Ishikawa (cell line): ENCODE measurements around the gene TMEM117.

ENCODE experiments used
- CEBPB ChIP-seq: IDR thresholded peaks from 2 replicates; pipeline ENCODE4 v1.6.1; 2012
- CREB1 ChIP-seq: IDR thresholded peaks from 2 replicates; pipeline ENCODE4 v1.6.1; 2012; ENCODE audit warnings: low read depth
- EGR1 ChIP-seq: IDR thresholded peaks from 2 replicates; pipeline ENCODE4 v1.6.1; 2012
- EP300 ChIP-seq: IDR thresholded peaks from 2 replicates; pipeline ENCODE4 v1.6.1; 2012; ENCODE audit warnings: borderline replicate concordance
- FOXM1 ChIP-seq: IDR thresholded peaks from 2 replicates; pipeline ENCODE4 v1.6.1; 2012; ENCODE audit warnings: low read depth, borderline replicate concordance
- MAX ChIP-seq: IDR thresholded peaks from 2 replicates; pipeline ENCODE4 v1.6.1; 2012
- NFIC ChIP-seq: IDR thresholded peaks from 2 replicates; pipeline ENCODE4 v1.6.1; 2012
- RAD21 ChIP-seq: IDR thresholded peaks from 2 replicates; pipeline ENCODE4 v1.6.1; 2012; ENCODE audit warnings: low read depth
- TAF1 ChIP-seq: IDR thresholded peaks from 2 replicates; pipeline ENCODE4 v1.6.1; 2012; ENCODE audit warnings: low read depth, mild to moderate bottlenecking
- TCF12 ChIP-seq: IDR thresholded peaks from 2 replicates; pipeline ENCODE4 v1.6.1; 2012; ENCODE audit warnings: low read depth
- TEAD4 ChIP-seq: IDR thresholded peaks from 2 replicates; pipeline ENCODE4 v1.6.1; 2012
- USF1 ChIP-seq: IDR thresholded peaks from 2 replicates; pipeline ENCODE4 v1.6.1; 2012
- YY1 ChIP-seq: IDR thresholded peaks from 2 replicates; pipeline ENCODE4 v1.6.1; 2012; ENCODE audit warnings: low read depth
- ZBTB7A ChIP-seq: IDR thresholded peaks from 2 replicates; pipeline ENCODE4 v1.6.1; 2012; ENCODE audit warnings: low read depth
- TF ChIP-seq, protein P1 (sequence below): IDR thresholded peaks from 2 replicates; pipeline ENCODE4 v1.6.1; 2012; ENCODE audit warnings: low read depth, mild to moderate bottlenecking

TMEM117 gene

GRCh38 chr12:43835264-43835655 lies 621 bp upstream of the TMEM117 start:
- TF ChIP-seq YY1 = no peak
- no peak for TF ChIP-seq EP300
- TF ChIP-seq NFIC = no peak
- no peak for TF ChIP-seq EGR1

DNA sequence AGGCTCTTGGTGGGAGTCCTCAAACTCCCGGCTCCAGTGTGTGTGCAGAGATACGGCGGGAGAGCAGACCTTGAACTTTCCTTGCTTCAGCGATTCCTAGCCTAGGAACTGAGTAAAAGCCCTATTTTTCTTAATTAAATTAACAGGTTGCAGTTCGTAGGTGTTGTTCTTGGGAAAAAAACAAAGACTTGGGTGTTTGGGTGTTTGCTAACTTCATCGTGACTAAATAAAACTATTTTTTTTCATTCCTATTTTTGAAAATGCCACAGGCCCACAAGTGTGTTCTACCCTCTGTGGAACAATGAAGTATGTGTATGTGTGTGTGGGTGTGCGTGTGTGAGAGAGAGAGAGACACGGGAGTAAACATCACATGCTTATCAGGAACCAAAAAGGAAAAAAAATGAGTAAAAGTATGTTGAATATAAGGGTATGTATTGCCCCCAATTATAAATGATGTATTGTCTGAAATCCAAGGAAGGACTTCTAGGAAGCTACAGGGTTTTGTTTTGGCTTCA lies 651 bp downstream of the TMEM117 start:
- 0 out of 2 replicates have a peak, but pooled peaks have one; percentile 7 for TF ChIP-seq EGR1
- no peak for TF ChIP-seq TEAD4
- no peak for TF ChIP-seq YY1
- TF ChIP-seq RAD21 = no peak
- TF ChIP-seq CEBPB = no peak
- TF ChIP-seq EP300 = no peak

- TF ChIP-seq EGR1 (no peak), MAX (no peak), TAF1 (no peak), RAD21 (no peak), TCF12 (no peak), EP300 (no peak), ZBTB7A (no peak)
Measured at GRCh38 chr12:43840338-43840737, 4.5 kb downstream of the TMEM117 start.

DNA sequence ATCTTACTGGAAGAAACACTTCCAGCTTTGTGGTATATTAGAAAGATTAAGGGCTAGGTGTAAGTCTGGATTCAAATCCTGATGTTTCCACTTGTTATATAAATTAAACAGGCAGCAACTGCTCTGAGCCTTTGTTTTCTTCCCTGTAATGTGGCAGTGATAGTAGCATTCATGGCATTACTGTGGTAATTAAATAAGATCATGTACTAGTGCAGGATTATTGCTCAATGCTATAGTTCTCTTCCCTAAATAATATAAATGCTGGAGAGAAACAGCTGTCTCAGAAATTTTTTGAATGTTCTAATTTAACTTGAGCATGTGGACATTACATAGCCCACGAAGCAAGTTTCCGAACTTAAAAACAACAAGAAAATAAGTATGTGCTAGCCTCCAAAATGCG lies 5.4 kb downstream of the TMEM117 start:
- TF ChIP-seq EGR1 (no peak), TEAD4 (no peak), TCF12 (no peak), YY1 (no peak), MAX (no peak), TAF1 (no peak), ZBTB7A (no peak), CREB1 (no peak)
- TF ChIP-seq, protein P1, sequence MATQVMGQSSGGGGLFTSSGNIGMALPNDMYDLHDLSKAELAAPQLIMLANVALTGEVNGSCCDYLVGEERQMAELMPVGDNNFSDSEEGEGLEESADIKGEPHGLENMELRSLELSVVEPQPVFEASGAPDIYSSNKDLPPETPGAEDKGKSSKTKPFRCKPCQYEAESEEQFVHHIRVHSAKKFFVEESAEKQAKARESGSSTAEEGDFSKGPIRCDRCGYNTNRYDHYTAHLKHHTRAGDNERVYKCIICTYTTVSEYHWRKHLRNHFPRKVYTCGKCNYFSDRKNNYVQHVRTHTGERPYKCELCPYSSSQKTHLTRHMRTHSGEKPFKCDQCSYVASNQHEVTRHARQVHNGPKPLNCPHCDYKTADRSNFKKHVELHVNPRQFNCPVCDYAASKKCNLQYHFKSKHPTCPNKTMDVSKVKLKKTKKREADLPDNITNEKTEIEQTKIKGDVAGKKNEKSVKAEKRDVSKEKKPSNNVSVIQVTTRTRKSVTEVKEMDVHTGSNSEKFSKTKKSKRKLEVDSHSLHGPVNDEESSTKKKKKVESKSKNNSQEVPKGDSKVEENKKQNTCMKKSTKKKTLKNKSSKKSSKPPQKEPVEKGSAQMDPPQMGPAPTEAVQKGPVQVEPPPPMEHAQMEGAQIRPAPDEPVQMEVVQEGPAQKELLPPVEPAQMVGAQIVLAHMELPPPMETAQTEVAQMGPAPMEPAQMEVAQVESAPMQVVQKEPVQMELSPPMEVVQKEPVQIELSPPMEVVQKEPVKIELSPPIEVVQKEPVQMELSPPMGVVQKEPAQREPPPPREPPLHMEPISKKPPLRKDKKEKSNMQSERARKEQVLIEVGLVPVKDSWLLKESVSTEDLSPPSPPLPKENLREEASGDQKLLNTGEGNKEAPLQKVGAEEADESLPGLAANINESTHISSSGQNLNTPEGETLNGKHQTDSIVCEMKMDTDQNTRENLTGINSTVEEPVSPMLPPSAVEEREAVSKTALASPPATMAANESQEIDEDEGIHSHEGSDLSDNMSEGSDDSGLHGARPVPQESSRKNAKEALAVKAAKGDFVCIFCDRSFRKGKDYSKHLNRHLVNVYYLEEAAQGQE = no peak

DNA sequence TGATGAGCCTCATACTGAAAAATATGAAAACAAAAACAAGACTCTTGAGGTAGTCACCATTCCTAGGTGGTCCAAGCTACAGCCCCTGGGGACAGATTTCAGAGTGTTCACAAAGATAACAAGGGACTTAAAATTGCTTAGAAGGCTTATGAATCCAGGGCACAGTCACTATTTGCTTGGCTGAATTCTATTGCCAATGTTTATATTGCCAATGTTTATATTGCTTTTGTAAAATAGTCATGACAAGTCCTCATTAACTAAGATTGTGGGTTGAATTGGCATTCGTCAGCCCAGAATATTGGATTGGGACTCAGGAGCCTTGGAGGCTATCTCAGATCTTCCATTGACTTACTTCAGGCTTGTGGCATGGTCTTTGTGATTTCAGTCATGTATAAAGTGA lies 6.4 kb downstream of the TMEM117 start:
- no peak for TF ChIP-seq CREB1

DNA sequence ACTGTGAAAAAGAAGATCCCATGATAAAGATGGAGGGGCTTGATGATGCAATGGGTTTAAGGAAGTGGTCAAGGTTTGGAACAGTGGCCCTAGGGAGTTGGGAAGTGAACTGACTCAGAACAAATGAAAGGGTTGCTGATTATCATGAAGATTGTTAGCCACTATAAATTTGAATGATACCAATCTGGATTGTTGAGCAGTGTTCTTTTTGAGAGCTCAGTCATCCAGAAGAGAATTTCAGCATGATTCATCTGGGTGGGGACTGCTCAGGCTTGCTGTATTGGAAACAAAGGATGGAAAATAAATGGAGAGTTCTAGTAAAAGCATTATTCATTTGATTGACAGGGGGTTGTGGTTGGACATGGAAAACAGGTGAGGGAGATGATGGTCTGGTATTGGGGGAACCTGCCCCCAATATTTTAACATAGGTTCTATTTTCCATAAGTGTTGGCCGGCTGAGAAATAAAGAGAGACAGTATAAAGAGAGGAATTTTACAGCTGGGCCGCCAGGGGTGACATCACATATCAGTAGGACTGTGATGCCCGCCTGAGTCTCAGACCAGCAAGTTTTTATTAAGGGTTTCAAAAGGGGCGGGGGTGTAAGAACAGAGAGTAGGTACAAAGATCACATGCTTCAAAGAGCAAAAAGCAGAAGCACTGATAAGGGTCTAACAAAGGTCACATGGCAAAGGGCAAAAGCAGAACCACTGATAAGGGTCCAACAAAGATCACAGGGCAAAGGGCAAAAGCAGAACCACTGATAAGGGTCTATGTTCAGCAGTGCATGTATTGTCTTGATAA lies 11.7 kb downstream of the TMEM117 start:
- TF ChIP-seq EP300 (peak; percentile 65; the same call in 1 of the 2 replicates), FOXM1 (peak; percentile 64; the same call in 1 of the 2 replicates), NFIC (peak; percentile 32; the same call in 1 of the 2 replicates), TCF12 (peak; percentile 71), CEBPB (peak; percentile 71), TEAD4 (peak; percentile 72)

- no peak for TF ChIP-seq EGR1
- no peak for TF ChIP-seq YY1
- TF ChIP-seq TCF12 = no peak
- TF ChIP-seq CREB1 = no peak
- no peak for TF ChIP-seq FOXM1
- no peak for TF ChIP-seq RAD21
- TF ChIP-seq TAF1 = no peak
- TF ChIP-seq MAX = no peak
- no peak for TF ChIP-seq TEAD4
- no peak for TF ChIP-seq NFIC
- TF ChIP-seq CEBPB = no peak
- TF ChIP-seq EP300 = no peak
Measured at GRCh38 chr12:43848226-43848507, 12.3 kb downstream of the TMEM117 start.

DNA sequence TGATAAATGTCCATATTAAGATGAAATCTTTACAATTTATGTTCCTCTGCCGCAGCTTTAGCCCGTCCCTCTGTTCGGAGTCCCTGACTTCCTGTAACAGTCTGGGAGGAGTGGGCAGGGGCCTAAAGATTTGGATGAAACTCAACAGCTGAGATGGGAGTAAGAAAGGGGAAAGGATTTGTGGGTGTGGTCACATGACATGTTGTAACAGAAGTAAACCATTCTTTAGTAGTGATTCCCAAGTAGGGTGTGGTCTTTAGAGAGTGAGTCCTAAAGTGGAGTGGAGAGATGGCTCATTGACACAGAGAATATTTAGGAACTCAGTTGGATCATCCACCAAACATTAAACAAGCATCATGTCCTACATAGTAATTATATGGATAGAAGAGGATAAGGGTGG lies 12.9 kb downstream of the TMEM117 start:
- TF ChIP-seq EP300 (no peak), YY1 (no peak), NFIC (no peak)

GRCh38 chr12:43852744-43853143 lies 16.9 kb downstream of the TMEM117 start:
- TF ChIP-seq CEBPB = no peak
- TF ChIP-seq YY1 = no peak
- TF ChIP-seq EGR1 = no peak
- TF ChIP-seq TAF1 = no peak
- TF ChIP-seq USF1 = no peak
- TF ChIP-seq NFIC = no peak
- no peak for TF ChIP-seq ZBTB7A
- no peak for TF ChIP-seq RAD21
- no peak for TF ChIP-seq TCF12
- no peak for TF ChIP-seq MAX
- no peak for TF ChIP-seq TEAD4
- TF ChIP-seq, protein P1 = no peak
- no peak for TF ChIP-seq CREB1
- TF ChIP-seq EP300 = no peak
- no peak for TF ChIP-seq FOXM1
